ENCODE measurements around the gene PRCP. TPM values are rescaled to one million over a fixed set of nuclear protein-coding genes. Genes with fewer than 3 reads are reported as not detected.

The PRCP gene
- total RNA-seq, 1 donor from 2014 or later = 79.7 TPM

GRCh38 chr11:82829101-82829500 lies 71.1 kb downstream of the PRCP start:
- DNase-seq (ENCODE audit: low read depth) = no peak

DNA sequence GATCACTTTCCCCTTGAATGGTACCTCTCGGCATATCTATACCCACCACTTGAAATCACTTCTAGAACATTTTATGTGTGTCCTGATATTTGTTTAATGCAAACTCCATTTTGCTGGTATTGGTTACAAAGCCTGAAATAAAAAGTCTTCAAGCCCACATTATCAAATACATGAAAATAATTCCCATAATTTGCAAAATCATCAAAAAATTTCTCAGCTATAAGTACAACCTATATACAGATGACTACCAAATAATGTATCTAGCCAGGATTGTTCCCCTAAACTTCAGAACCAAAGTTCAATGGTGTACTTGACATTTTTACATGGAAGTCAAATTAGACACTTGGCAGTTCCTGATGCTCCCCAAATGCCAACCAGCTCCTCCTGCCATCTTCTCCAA lies 71.8 kb downstream of the PRCP start:
- no peak for DNase-seq (ENCODE audit: low read depth)

DNA sequence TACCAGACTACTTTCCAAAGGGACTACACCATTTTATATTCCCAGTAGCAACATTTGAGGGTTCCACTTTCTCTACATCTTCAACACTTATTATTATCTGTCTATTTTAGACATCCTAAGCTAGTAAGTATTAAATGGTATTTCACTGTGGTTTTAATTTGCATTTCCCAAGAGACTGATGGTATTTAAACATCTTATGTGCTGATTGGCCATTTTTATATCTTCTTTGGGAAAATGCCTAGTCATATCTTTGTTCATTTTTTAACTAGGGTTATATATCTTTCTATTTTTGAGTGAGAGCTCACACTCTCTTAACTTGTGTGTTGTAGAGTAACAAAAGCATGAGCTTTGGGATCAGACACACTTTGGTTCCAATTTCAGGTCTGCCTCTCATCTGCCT lies 73.7 kb downstream of the PRCP start:
- DNase-seq (ENCODE audit: low read depth) = no peak

GRCh38 chr11:82823647-82824619 lies 76.3 kb downstream of the PRCP start:
- DNase-seq (ENCODE audit: low read depth) = peak; percentile 53

- peak; percentile 75 for DNase-seq (ENCODE audit: low read depth)
Observed at GRCh38 chr11:82818409-82819043, 81.7 kb downstream of the PRCP start.

- no peak for DNase-seq (ENCODE audit: low read depth)
Observed at GRCh38 chr11:82815406-82815805, 84.8 kb downstream of the PRCP start.

GRCh38 chr11:82814379-82814778 lies 85.9 kb downstream of the PRCP start:
- no peak for DNase-seq (ENCODE audit: low read depth)

- no peak for DNase-seq (ENCODE audit: low read depth)
Observed at GRCh38 chr11:82811369-82811768, 88.9 kb downstream of the PRCP start.

DNA sequence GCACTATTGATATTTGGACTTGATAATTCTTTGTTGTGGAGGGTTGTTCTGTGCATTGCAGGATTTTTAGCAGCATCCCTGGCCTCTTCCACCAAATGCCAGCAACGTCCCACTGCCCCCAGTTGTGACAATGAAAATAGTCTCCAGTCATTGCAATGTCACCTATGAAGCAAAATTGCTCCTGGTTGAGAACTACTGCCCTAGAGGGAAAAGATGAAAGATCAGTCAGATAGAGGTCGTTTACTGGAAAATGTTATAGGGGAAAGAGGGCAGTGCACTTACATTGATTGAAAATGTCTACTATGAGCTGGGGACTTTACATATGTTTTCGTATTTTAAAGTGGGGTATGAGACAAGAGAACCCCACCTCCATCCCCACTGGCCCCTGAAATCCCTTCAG lies 89.5 kb downstream of the PRCP start:
- DNase-seq (ENCODE audit: low read depth) = no peak

GRCh38 chr11:82810326-82810725 lies 89.9 kb downstream of the PRCP start:
- no peak for DNase-seq (ENCODE audit: low read depth)

DNA sequence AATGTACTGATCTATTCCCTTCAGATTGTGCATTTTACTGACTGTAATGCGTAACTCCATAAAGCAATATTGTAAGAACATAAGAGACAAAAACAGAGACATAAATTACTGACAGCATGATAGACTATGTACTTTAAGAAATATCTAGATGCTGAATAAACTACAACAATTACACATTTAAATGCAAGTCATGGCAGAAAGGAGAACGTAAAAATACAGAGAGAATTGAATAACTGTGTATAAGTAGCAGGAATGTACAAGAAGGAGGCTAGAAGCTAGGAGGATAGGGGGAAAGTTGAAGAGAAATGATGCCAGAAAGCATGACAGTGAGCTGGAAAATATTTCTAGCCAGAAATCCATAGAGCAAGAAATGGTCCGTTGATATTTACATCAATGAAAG lies 92.6 kb downstream of the PRCP start:
- no peak for DNase-seq (ENCODE audit: low read depth)

DNA sequence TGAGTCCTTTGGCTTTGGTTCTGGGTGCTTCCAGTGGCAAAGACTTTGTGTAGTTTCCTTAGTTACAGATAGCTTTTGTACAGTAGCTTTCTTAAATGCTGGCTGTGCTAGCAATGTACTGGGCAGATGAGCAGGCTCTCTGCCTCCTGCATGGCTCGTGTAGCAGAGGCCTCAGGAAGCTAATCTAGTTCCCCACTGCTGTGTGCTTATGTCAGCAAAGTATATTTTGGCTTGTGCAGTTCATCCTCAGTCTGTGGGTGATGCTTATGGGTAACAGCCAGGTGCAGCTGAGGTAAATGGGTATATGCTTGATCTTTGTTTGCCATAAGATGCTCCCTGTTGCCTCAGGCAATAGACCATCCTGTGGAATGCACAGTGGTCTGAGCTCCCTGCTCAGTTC lies 97.5 kb downstream of the PRCP start:
- DNase-seq (ENCODE audit: low read depth) = no peak

DNA sequence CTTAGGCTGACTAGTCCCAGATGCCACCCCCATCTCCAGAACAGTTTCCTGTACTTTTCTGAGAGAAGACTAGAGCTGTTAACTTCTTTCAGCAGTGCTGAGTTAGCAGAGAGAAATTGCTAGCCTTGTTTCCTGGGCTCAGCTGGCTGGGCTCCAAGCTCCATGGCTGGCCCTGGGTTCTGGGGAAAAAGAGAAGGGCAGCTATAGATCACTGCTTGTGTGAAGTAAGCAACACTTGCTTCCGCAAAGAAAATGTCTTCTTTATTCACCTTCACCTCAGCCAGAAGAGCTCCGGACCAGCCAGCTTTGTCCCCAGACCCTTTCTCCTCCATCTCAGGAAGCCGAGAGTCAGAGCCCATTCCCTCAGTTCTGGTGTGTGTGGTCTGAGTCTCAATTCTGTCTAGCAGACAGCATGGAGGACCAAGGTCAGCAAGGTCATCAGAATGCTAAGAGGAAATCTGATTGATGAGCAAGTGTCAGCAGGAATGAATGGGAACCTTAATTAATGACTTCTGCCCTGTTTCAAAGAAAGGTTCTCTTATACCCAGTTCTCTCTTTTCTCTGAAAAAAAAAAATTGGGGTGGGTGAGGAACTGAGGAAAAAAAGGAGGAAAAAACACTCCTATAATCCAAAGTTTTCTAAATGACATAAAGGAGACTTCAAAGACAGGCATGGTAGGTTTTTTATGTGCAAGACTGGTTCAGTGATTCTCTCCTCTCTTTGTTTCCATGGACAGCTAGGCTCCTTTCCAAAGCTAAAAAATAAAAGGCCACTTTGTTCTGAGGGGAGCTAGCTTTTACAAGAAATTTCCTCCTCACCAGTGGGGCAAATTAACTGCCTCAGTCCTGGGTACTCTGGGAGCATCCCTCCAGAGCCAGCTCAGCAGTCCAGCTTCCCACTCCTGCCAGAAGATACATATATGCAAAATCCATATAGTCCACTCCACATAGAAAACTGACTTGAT lies 103.0 kb downstream of the PRCP start:
- DNase-seq (ENCODE audit: low read depth) = no peak

- DNase-seq (ENCODE audit: low read depth) = no peak
Observed at GRCh38 chr11:82794490-82794889, 105.7 kb downstream of the PRCP start.

- no peak for DNase-seq (ENCODE audit: low read depth)
Observed at GRCh38 chr11:82792822-82793569, 107.2 kb downstream of the PRCP start.

- no peak for DNase-seq (ENCODE audit: low read depth)
Observed at GRCh38 chr11:82792319-82792718, 107.9 kb downstream of the PRCP start.

DNA sequence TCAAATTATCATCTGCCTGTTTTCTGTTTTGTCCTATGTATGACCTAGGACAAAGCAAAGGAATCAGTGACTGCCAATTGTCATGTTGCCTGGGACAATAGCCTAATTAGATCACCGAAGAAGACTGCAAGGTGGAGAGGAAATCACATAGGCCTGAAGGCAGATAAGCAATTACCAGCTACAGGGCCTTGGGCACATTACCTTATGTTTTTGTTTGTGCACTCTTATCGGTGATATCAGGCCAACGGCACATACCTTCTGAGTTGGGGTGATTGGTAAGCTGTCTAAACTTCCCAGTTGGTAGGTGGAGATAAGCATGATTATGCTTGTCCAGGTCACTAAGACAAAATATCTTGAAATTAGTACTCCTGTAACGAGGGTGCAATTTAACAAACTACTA lies 108.5 kb downstream of the PRCP start:
- DNase-seq (ENCODE audit: low read depth) = no peak

DNA sequence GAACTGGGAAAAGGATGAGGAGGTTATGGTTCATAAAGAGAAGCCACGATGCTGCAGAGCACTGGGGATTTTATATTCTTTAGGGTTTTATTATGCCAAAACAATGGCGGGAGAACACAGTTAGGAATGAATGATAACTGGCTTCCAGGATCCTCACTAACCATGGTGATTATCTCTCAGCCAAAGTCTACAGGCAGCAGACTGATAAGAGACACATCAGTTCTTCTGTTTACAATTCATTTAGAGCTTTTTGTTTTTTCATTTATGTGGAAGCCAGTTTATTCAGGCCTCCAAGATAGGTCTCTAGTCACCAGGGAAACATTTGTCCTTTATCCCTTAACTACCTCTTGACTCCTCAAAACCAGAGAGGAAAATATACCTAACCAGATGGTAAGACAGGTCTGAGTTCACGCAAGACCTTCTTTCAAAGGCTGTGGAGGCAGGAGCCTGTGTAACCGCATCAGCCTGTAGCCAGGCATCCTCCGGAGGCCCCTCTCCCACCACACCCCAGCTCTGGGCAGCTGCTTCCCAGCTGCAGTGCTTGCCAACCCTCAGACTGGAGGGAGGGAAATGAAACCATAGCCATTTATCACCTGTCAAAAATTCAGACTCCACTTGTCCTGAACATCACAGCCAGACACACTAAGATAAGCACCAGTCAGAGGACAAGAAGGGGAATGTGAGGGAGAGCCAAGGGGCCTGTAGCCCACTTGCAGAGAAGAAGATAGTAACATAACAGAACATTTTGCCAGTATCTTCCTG lies 109.3 kb downstream of the PRCP start:
- no peak for DNase-seq (ENCODE audit: low read depth)

- no peak for DNase-seq (ENCODE audit: low read depth)
Observed at GRCh38 chr11:82787981-82788380, 112.2 kb downstream of the PRCP start.

GRCh38 chr11:82786836-82787235 lies 113.4 kb downstream of the PRCP start:
- no peak for DNase-seq (ENCODE audit: low read depth)

DNA sequence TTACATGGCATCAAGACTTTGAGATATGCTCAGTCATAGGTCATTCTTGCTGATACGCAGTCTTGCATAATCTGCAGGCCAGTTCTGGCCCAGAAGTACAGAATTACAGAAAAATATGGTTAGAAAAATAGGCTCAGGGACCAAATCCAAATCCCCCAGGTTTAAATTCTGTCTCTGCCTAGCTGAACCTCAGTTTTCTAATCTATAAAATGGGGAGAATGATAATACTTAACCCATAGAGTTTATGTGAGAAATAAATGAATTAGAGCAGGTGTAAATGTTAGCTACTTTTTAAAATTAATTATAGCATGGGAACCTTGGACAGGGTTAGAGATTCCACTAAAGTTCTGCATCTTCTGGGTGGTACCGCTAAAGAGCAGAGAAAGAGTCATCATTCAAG lies 114.2 kb downstream of the PRCP start:
- no peak for DNase-seq (ENCODE audit: low read depth)

Measured in renal cortical epithelial cell (primary cell).